Muscle of arm (tissue), 14 donors: ENCODE measurements around the gene TWF2. TPM values are rescaled to one million over a fixed set of nuclear protein-coding genes. Genes with fewer than 3 reads are reported as not detected.
"Not testable (repeated sequence)": the region's sequence is repeated elsewhere in the genome, so short reads cannot be mapped to it uniquely, and the experiment has no call there.

Experiments used
- DNase-seq: peaks from one replicate; pipeline ENCODE4 v3.0.0-alpha.2; 2013
- long read RNA-seq, 11 donors: transcript quantifications; one replicate each; lab custom pipeline, GENCODE V29; 2026
- polyA plus RNA-seq, 12 donors: library from polyadenylated mRNA; unstranded; fragments of 120-200 nt; gene quantifications; one replicate each; pipeline ENCODE4 v1.2.1, GENCODE V29; 2013; ENCODE audit not compliant: insufficient read length in 12 of 12

The TWF2 gene
- 10 to 100 TPM in 11 of 12 donors, not detected in 1; 17.6 to 28.1 (median 22.2) TPM for polyA plus RNA-seq
- long read RNA-seq, donor 1, transcript TWF2-201 (9 exons, 1,718 nt), result major isoform, 12 of 12 reads
- long read RNA-seq, donor 1, partial matches to known transcripts, result 0 of 12 reads
- long read RNA-seq, donor 1, other reads (novel, unspliced or antisense), result 0 of 12 reads
- long read RNA-seq, donor 2, transcript TWF2-201 (9 exons, 1,718 nt), result major isoform, 11 of 12 reads
- long read RNA-seq, donor 2, partial matches to known transcripts, result 0 of 12 reads
- long read RNA-seq, donor 2, other reads (novel, unspliced or antisense), result 0 of 12 reads
- long read RNA-seq, donor 3, partial matches to known transcripts, result 0 of 4 reads
- long read RNA-seq, donor 3, other reads (novel, unspliced or antisense), result 0 of 4 reads
- long read RNA-seq, donor 4, partial matches to known transcripts, result 0 of 3 reads
- long read RNA-seq, donor 4, other reads (novel, unspliced or antisense), result 0 of 3 reads
- long read RNA-seq, donor 5, transcript TWF2-201 (9 exons, 1,718 nt), result major isoform, 11 of 11 reads
- long read RNA-seq, donor 5, partial matches to known transcripts, result 0 of 11 reads
- long read RNA-seq, donor 5, other reads (novel, unspliced or antisense), result 0 of 11 reads
- long read RNA-seq, donor 6, transcript TWF2-201 (9 exons, 1,718 nt), result major isoform, 6 of 6 reads
- long read RNA-seq, donor 6, partial matches to known transcripts, result 0 of 6 reads
- long read RNA-seq, donor 6, other reads (novel, unspliced or antisense), result 0 of 6 reads
- long read RNA-seq, donor 7, transcript TWF2-201 (9 exons, 1,718 nt), result major isoform, 6 of 6 reads
- long read RNA-seq, donor 7, partial matches to known transcripts, result 0 of 6 reads
- long read RNA-seq, donor 7, other reads (novel, unspliced or antisense), result 0 of 6 reads
- long read RNA-seq, donor 8, transcript TWF2-201 (9 exons, 1,718 nt), result major isoform, 10 of 10 reads
- long read RNA-seq, donor 8, partial matches to known transcripts, result 0 of 10 reads
- long read RNA-seq, donor 8, other reads (novel, unspliced or antisense), result 0 of 10 reads
- long read RNA-seq, donor 9, transcript TWF2-201 (9 exons, 1,718 nt), result major isoform, 10 of 10 reads
- long read RNA-seq, donor 9, partial matches to known transcripts, result 0 of 10 reads
- long read RNA-seq, donor 9, other reads (novel, unspliced or antisense), result 0 of 10 reads
- long read RNA-seq, donor 10, transcript TWF2-201 (9 exons, 1,718 nt), result major isoform, 10 of 19 reads
- long read RNA-seq, donor 10, partial matches to known transcripts, result 0 of 19 reads
- long read RNA-seq, donor 10, other reads (novel, unspliced or antisense), result 8 of 19 reads
- long read RNA-seq, donor 11, transcript TWF2-201 (9 exons, 1,718 nt), result major isoform, 14 of 20 reads
- long read RNA-seq, donor 11, partial matches to known transcripts, result 6 of 20 reads
- long read RNA-seq, donor 11, other reads (novel, unspliced or antisense), result 0 of 20 reads

DNA sequence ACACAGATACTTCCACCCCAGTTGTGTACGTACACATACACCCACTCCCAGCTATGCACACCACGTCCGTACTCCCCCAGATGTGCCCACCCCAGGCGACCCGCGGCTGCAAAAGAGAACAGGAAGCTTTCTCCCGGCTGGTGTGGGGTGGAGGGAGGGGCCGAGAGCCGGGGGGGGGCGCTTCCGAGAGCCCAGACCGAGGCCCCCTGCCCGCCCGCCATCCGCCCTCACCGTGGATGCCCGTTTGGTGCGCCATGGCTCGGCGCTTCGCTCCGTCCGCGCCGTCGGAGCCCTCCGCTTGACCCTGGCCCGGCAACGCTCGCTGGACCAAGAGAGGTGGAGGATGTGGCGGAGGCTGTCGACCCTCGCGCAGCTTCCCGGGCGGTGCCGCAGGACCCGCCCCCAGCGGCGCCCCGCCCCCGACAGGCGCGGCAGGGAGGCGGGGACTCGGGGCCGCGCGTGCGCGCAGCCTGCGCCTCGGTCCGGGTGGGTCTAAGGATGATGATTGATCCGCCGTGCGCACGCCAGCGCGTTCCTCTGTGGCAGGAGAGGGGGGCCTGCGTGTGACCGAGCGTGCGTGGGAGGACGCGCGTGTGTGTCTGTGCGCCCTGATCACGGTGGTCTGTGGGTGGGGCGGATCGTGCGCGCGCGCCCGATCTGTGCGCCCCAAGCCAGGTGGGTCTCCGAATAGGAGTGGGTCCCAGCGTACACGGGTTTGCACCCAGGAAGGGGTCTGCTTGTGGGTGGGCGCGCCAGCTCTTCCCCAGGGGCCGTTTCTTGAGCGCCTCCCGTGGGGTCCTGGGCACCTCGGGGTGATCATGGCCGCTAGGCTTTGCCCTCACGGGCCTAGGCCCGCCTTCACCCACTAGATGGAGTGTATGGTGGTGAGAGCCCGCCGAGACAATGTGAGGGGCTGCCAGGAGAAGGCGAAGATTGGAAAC lies at the start of gene TWF2:
Gene TWF2 (minus strand): TSS at position 398 of the 941 bp plus-strand sequence. CDS start 142 bp downstream, at position 256.
- DNase-seq, result peak; percentile 80

DNA sequence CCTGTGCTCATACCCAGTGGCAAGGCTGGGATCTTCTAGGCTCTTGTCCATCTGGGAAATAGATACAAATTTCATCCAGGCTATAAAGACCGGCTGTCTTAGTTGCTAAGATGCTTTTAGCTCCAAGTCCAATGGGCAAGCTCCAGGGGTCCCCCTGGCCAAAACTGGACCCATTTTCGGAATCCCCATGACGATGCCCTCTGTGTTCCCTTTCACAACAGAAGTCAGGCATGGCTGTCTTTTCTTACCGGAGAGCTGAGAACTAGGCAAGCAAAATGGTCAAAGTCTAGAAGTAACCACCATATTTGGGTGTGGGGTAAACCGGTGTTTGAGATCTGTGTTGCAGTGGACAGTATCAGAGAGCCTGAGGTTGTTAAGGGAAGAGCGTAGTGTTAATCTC lies 49.7 kb upstream of the TWF2 start:
- DNase-seq, result no peak

DNA sequence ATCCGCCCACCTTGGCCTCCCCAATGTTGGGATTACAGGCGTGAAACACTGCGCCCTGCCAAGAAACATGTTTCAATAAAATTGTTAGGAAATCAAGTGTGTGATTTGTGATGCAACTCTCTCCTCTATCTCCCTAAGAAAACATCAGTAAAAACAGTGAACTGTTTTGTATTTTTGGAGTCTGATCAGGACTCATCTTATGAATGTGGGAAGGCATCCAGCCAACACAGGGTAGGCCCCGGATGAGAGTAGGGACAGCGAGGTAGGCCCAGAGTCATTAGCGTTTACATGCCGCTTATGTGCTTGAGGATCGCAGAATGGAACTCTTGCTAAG lies 47.8 kb upstream of the TWF2 start:
- no peak for DNase-seq

DNA sequence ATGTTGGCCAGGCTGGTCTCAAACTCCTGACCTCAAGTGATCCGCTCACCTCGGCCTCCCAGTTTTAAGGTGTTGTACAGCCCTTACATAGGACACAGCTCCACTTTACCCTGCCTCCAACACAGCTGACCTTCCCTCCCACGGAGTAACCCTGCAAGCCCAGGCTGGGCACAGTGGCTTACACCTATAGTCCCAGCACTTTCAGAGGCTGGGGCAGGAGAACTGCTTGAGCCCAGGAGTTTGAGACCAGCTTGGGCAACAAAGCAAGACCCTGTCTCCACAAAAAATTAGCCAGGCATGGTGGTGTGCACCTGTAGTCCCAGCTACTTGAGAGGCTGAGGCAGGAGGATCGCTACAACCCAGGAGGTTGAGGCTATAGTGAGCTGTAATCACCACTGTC lies 45.1 kb upstream of the TWF2 start:
- not testable (repeated sequence) for DNase-seq

DNA sequence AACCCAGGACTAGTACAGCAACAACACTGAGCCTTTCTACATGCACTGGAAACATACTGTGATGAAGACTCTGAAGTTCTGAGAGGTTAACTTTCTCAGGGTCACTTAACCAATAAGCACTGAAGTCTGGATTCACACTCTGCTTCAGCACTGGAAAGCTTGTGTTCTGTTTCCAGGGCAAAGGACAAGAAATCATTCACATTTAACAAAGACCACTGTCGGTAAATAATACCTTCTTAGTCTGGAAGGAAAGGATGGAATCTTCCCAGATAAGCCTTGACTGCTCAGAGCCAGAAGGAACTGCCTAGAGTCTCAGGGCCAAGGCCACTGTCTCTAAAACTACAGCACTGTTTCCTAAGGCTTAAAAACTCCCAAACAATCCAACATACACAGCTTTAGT lies 44.3 kb upstream of the TWF2 start:
- DNase-seq, result no peak

DNA sequence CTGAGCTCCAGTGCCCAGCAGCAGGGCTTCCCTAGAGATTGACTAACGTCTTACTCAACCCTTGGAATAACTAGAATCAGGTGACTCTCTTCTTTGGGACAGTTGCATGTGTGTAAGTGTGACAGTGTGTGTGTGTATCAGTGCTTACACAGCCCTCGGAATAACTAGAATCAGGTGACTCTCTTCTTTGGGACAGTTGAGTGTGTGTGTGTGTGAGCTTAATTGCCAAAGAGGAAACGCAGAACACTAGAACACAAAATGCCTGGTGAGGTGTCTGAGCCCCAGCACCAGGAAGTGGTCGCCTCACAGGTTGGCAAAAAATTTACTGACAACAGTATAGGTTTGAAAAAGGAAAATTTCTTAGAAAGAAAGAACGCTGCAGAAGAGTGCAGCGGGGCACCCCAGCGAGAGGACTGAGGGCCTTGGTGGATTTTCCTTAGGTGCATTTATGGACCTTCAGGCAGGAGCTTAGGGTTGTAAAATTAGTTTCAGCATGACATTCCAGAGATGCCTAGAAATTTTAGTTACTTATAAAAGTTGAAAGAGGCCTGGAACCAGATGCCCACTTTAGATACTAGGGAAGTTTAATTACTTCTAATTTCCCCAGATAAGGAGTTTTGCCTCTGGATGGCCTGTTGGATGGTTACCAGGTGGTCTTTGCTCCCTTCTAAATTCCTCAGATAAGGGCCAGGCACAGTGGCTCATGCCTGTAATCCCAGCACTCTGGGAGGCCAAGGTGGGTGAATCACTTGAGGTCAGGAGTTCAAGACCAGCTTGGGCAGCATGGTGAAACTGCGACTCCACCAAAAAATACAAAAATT lies 43.2 kb upstream of the TWF2 start:
- DNase-seq, result no peak

DNA sequence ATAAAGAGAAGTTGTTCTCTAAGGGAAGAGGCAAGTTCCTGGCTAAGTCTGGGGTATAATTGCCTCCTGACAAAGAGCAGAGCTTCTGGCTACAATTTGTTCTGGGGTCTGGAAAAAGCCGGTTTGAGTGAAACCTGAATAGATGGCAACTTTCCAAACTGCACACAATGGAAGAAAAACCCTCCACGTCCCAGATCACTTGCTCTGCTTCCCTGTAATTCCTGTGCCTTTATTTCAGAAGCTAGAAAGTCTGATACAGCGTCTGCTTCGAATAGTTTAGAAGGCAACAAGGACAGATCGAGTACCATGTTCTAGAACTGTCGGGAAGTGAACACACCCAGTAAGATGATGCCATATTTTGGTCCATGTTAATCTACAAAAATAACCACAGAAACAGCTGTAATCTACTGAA lies 41.1 kb upstream of the TWF2 start:
- peak; percentile 49 for DNase-seq

DNA sequence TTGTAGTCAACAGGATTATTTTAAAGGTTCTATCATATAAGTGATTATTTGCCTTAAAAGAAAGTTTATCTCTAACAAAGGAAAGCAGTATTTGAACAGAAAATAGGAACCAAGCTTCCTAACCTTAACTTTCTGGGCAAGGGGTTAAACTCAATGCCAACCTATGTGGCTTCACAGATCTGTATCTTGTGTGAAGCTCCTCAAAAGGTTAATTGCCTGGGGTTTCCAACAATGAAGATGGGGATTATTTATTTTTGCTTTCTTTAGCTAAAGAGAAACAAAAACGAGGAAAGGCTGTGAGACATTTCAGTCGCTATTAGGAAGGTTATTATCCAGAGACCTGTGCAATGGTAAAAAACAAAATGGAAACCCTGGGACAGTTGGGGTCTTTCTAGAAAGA lies 40.6 kb upstream of the TWF2 start:
- DNase-seq, result no peak

DNA sequence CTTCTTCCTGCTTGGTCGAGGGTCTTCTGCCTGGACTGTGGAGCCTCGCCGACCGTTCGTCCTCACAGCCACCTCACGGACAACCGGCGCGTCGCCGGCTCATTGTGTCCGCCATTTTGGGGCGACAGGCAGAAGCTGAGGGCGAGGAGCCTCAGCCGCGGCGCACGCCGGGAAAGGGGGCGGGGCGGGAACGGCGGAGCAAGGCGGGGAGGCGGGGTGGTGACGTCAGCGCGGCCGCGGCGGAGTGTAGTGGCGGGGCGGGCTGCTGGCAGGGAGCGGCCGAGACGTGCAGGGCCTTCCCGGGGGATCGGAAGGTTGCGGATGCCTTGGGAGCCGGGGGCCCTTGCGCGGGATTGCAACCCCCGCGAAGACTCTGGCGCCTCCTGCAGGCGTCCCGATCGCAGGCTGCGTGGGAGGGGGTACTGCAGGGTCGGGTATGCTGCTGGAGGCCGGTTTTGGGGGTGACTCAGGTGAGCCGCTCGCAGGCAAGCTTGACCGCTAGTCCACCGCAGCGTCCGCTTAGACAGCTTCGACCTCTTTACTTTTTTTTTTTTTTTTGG lies 39.6 kb upstream of the TWF2 start, which contains the start of gene WDR82:
Gene WDR82 (minus strand): TSS at position 140 of the 560 bp plus-strand sequence. CDS start 288 bp downstream, outside the sequence.
- peak; percentile 94 for DNase-seq

DNA sequence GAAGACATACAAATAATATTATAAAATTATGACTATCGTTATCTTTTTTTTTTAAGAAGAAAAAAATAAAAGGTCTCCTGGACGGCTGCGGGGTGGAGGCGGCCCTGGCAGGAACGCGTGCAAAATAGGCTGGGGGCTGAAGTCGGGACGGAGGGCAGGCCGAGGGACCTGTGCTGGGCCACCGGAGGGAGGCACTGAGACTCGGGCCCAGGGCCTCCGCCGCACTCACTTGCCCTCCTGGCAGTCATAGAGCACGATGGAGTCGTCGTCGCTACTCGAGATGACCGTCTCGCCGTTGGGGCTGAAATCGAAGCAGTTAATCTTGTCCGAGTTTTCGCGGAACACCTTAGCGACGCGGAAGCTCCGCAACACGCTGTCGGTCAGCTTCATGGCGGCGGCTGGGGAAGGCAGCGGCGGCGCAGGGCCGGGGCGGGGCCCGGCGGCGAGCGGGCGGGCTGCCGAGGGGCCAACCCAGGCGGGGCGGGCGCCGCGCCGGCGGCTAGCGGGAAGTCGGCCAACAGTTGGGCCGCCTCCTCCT lies 39.1 kb upstream of the TWF2 start:
- DNase-seq, result peak; percentile 66

DNA sequence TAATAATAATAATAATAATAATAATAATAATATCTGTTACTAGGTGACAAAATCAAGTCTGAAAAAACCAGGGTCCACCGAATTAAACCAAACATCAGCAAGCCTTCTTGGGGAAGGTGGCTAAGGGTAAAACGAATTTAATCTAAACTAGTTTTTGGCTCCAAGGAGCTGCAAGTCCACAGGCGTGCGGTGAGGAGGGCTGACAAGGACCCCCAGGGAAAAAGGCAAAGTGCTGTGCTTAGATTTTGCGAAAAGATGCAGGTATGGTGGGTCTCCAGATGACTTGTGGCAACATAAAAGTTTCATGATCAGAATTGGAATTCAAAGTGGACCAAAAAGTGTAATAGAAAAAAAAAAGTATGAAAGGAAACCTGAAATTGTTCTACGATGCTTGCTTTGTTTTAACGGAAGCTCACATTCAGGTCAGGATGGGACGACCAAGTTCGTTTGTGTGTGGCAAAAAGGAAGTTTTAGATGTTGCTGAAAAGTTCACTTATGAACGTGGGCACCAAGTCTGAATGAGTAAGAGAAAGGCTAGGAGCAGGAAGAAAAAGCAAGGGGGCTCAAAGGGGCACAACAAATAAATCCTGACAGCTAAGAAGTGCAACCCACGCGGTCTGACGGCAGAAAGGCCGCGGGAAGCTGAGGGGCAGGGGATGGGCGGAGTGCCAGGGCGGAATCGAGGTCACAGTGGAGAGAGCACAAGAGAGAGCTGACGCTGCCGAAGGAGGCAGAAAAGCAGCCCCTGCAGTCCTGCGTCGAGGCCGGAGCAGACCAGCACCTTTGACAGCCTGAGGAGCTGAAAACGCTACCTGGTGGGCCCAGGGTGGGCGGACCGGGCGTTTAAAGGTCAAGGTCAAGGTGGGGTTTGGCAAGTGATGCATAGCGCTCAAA lies 38.4 kb upstream of the TWF2 start:
- DNase-seq, result peak; percentile 65

DNA sequence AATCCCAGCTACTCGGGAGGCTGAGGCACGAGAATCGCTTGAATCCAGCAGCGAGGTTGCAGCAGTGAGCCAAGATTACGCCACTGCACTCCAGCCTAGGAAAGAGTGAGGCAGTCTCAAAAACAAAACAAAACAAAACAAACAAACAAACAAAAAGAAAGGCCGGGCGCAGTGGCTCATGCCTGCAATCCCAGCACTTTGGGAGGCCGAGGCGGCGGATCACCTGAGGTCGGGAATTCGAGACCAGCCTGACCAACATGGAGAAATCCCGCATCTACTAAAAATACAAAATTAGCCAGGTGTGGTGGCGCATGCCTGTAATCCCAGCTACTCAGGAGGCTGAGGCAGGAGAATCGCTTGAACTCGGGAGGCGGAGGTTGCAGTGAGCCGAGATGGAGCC lies 35.8 kb upstream of the TWF2 start:
- not testable (repeated sequence) for DNase-seq

DNA sequence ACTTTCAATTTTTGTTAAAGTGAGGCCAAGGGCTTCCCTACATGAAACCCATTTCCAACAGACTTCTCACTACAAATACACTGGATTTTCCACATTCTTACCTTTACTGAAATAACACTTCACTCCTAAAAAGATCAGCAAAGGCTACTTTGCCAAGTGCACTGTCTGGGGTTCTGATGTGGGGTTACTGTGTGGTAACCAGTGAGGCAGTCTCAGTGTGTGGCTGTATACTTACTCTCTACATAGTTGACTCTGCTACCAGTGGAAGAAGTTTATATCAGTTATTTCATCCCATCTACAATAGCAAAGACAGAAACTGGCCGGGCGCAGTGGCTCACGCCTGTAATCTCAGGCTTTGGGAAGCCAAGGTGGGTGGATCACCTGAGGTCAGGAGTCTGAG lies 33.9 kb upstream of the TWF2 start:
- DNase-seq, result no peak

DNA sequence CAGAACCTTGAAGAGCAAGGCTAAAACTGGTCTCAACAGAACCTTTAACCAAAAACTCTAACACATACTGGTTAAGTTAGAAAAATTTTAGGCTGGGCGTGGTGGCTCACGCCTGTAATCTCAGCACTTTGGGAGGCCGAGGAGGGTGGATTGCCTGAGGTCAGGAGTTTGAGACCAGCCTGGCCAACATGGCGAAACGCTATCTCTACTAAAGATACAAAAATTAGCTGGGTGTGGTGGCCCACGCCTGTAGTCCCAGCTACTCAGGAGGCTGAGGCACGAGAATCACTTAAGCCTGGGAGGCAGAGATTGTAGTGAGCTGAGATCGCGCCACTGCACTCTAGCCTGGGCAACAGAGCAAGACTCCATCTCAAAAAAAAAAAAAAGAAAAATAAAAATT lies 33.2 kb upstream of the TWF2 start:
- DNase-seq, result not testable (repeated sequence)

DNA sequence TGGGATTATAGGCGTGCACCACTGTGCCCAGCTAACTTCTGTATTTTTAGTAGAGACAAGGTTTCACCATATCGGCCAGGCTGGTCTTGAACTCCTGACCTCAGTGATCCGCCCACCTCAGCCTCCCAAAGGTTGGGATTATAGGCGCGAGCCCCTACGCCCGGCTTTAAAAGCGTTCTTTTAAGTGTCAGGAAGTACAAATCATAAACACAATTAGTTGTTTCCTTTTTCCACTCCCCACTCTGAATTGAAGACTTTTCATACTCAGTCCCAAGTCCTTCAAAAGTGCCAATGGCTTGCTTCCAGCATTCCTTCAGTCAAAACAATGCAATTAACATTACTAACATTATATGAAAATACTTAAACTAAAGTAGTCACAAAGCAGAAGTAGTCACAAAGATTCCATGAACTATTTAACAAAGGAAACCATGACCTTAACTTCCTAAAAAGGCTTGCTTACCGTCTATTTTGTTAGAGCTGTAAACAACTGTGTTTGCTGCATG lies 31.3 kb upstream of the TWF2 start:
- DNase-seq, result no peak

DNA sequence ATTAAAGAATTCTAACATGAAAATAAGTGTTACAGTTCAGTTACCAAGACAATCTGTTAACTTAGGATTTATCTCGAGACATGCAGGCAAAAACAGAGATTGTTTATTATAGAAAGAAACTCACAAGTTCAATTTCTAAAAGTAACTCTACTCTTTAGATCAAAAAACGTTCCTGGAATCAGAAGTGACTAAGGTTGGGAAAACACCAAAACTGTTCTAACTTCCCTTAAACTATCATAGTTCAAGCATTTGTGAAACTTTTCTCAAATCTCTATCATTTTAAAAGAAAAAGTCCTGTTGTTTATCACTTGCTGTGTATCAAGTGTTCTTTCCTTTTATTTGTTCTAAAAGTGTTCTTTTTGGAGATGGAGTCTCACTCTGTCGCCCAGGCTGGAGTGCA lies 30.8 kb upstream of the TWF2 start:
- DNase-seq, result no peak

DNA sequence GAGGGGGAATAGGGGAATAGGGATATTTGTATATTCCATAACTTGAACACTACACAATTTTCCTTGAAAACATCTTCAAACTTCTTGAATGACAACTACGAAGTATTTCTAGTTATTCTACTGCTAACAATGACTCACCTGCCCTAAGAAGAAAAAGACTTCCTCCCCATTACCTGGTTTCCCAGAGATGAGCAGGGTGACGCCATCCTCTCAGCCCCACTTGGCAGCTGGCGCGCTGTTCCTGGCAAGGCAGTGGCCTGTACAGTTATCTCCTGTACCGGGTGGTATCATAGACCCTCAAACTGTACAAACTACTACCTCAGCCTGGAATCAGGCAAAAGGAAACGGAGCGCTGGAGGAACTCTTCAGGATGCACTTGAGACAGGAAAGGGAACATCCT lies 29.1 kb upstream of the TWF2 start:
- no peak for DNase-seq

DNA sequence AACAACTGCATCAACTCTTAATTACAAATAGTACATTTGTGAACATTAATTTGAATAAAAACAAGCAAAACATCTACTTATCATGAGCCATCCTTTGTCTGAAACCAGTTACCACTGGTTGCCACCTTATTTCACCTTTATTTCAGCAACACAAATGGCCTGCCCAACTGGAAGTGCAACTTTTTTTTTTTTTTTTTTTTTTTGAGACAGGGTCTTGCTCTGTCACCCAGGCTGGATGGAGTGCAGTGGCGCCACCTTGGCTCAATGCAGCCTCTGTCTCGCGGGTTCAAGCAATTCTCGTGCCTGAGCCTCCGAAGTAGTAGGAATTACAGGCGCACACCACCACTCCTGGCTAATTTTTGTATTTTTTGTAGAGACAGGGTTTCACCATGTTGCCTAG lies 26.4 kb upstream of the TWF2 start:
- DNase-seq, result no peak
